CD4-positive, alpha-beta memory T cell (primary cell): ENCODE measurements around the gene FARP2. TPM values are rescaled to one million over a fixed set of nuclear protein-coding genes. Genes with fewer than 3 reads are reported as not detected.
"Not testable (repeated sequence)": the region's sequence is repeated elsewhere in the genome, so short reads cannot be mapped to it uniquely, and the experiment has no call there.

Experiments used
- CTCF ChIA-PET: fragments of 350-600 bp; sonication (Branson Sonifier 250); formaldehyde crosslinking; loops from one replicate; lab custom pipeline; 2021; ENCODE audit warnings: inconsistent platforms; ENCODE audit not compliant: partially characterized antibody; lab: Charles Lee
- POLR2A ChIA-PET: fragments of 350-600 bp; sonication (Branson Sonifier 250); formaldehyde crosslinking; loops from one replicate; lab custom pipeline; 2021; ENCODE audit not compliant: partially characterized antibody; lab: Charles Lee
- DNase-seq, 5 donors: peaks; one replicate each; pipeline versions ENCODE4 v3.0.0 to v3.0.0-alpha.2; 2020 to 2022; ENCODE audit warnings: mixed read lengths in 1 of 5
- H3K27ac ChIP-seq: one replicate; pipeline ENCODE4 v1.7.0; 2013; ENCODE audit warnings: low read depth, low read length
- H3K27me3 ChIP-seq: 2 replicates; pipeline ENCODE4 v1.7.0; 2013; ENCODE audit warnings: mild to moderate bottlenecking, low read length, moderate library complexity; ENCODE audit not compliant: insufficient read depth
- H3K36me3 ChIP-seq: 2 replicates; pipeline ENCODE4 v1.7.0; 2013; ENCODE audit warnings: mild to moderate bottlenecking, low read length, moderate library complexity; ENCODE audit not compliant: insufficient read depth
- H3K4me1 ChIP-seq: 2 replicates; pipeline ENCODE4 v1.7.0; 2013; ENCODE audit warnings: mild to moderate bottlenecking, low read length, moderate library complexity; ENCODE audit not compliant: insufficient read depth
- H3K4me3 ChIP-seq, 2 donors: one replicate each; pipeline ENCODE4 v1.7.0; 2013; ENCODE audit warnings: low read length in 2 of 2, mild to moderate bottlenecking in 1 of 2
- H3K9me3 ChIP-seq, 2 donors: one replicate each; pipeline ENCODE4 v1.7.0; 2013; ENCODE audit warnings: low read length in 2 of 2, control low read depth in 1 of 2; ENCODE audit not compliant: control insufficient read depth in 1 of 2
- H3K27ac Mint-ChIP-seq, 7 donors: one replicate each; pipeline ENCODE4 v1.8.0; 2020 to 2021; ENCODE audit warnings: mixed read lengths in 7 of 7, mild to moderate bottlenecking in 6 of 7, inconsistent platforms in 3 of 7, moderate library complexity in 3 of 7
- H3K27me3 Mint-ChIP-seq, 2 donors: one replicate each; pipeline ENCODE4 v1.8.0; 2020 to 2021; ENCODE audit warnings: mixed read lengths in 2 of 2
- H3K36me3 Mint-ChIP-seq, 2 donors: one replicate each; pipeline ENCODE4 v1.8.0; 2020 to 2021; ENCODE audit warnings: mixed read lengths in 2 of 2, inconsistent platforms in 1 of 2, mild to moderate bottlenecking in 1 of 2
- H3K4me1 Mint-ChIP-seq, 4 donors: one replicate each; pipeline ENCODE4 v1.8.0; 2020 to 2021; ENCODE audit warnings: mixed read lengths in 4 of 4, mild to moderate bottlenecking in 1 of 4
- H3K4me3 Mint-ChIP-seq, 8 donors: one replicate each; pipeline ENCODE4 v1.8.0; 2020 to 2021; ENCODE audit warnings: mixed read lengths in 8 of 8, mild to moderate bottlenecking in 7 of 8, moderate library complexity in 6 of 8, inconsistent platforms in 3 of 8
- H3K9me3 Mint-ChIP-seq, 8 donors: one replicate each; pipeline ENCODE4 v1.8.0; 2020 to 2021; ENCODE audit warnings: mixed read lengths in 8 of 8, mild to moderate bottlenecking in 5 of 8, inconsistent platforms in 3 of 8, moderate library complexity in 1 of 8
- intact Hi-C: fragments of 100-400 bp; cut with micrococcal nuclease; formaldehyde crosslinking; loops from one replicate; pipeline ENCODE4 v1.15.1; 2023
- polyA plus RNA-seq, 2 donors: library from polyadenylated mRNA; unstranded; fragments of 300-500 nt; fragmentation: Illumina TruSeq; gene quantifications; one replicate each; pipeline ENCODE4 v1.2.3, GENCODE V29; 2021
- total RNA-seq, 2 experiments: library from RNA; stranded (reverse); gene quantifications; one replicate each; pipeline ENCODE4 v1.2.3, GENCODE V29; 2021

The FARP2 gene
- total and polyA plus RNA-seq, 4 experiments from 2014 or later: 3.9 to 21.8 (median 11.4) TPM

GRCh38 chr2:241363426-241363825 is 7.3 kb downstream of the FARP2 start:
- CTCF ChIA-PET: no interaction called here
- POLR2A ChIA-PET: no interaction called here
- Histone ChIP-seq H3K36me3 (no peaks in the 10 kb centered on the region), H3K9me3 (no peaks in the 10 kb centered on the region), H3K4me1 (no peaks in the 10 kb centered on the region), H3K27me3 (no peaks in the 10 kb centered on the region), H3K27ac (no peak overlapping the region), H3K4me3 (no peak overlapping the region)
- Mint-ChIP-seq H3K27me3 (no peaks in the 10 kb centered on the region), H3K4me1 (peaks cover under 1 to 14% (median 5%) of the 10 kb centered on the region in 4 donors), H3K27ac (peak overlapping the region in 1 of 7 donors; percentile 26), H3K4me3 (no peak overlapping the region), H3K9me3 (no peaks in the 10 kb centered on the region), H3K36me3 (no peaks in the 10 kb centered on the region)
- no peak for DNase-seq
- intact Hi-C loops: no loop called here

GRCh38 chr2:241364781-241365180 is 8.7 kb downstream of the FARP2 start:
- Mint-ChIP-seq H3K27ac (peak overlapping the region in 1 of 7 donors; percentile 60), H3K9me3 (no peaks in the 10 kb centered on the region), H3K27me3 (no peaks in the 10 kb centered on the region), H3K4me3 (no peak overlapping the region), H3K4me1 (peaks cover 0 to 4% (median 1%) of the 10 kb centered on the region in 4 donors), H3K36me3 (no peaks in the 10 kb centered on the region)
- no peak overlapping the region for H3K4me3 ChIP-seq
- CTCF ChIA-PET: no interaction called here
- intact Hi-C loops: no loop called here
- no peak overlapping the region for H3K27ac ChIP-seq
- H3K4me1 ChIP-seq: no peaks in the 10 kb centered on the region
- H3K27me3 ChIP-seq: no peaks in the 10 kb centered on the region
- H3K36me3 ChIP-seq: no peaks in the 10 kb centered on the region
- POLR2A ChIA-PET: no interaction called here
- DNase-seq: no peak
- H3K9me3 ChIP-seq: no peaks in the 10 kb centered on the region

GRCh38 chr2:241366678-241367077 is 10.6 kb downstream of the FARP2 start:
- Histone ChIP-seq H3K4me3 (no peak overlapping the region), H3K9me3 (no peaks in the 10 kb centered on the region), H3K27me3 (no peaks in the 10 kb centered on the region), H3K27ac (no peak overlapping the region), H3K4me1 (no peaks in the 10 kb centered on the region), H3K36me3 (no peaks in the 10 kb centered on the region)
- Mint-ChIP-seq H3K4me3 (no peak overlapping the region), H3K4me1 (peaks cover 0 to 2% (median 0%) of the 10 kb centered on the region in 4 donors), H3K36me3 (no peaks in the 10 kb centered on the region), H3K27me3 (no peaks in the 10 kb centered on the region), H3K27ac (no peak overlapping the region), H3K9me3 (no peaks in the 10 kb centered on the region)
- ChIA-PET POLR2A (no interaction called here), CTCF (no interaction called here)
- intact Hi-C loops: no loop called here
- DNase-seq: no peak

- Mint-ChIP-seq H3K4me3 (no peak overlapping the region), H3K4me1 (no peaks in the 10 kb centered on the region), H3K27me3 (no peaks in the 10 kb centered on the region), H3K9me3 (no peaks in the 10 kb centered on the region), H3K36me3 (no peaks in the 10 kb centered on the region), H3K27ac (no peak overlapping the region)
- ChIA-PET CTCF (no interaction called here), POLR2A (no interaction called here)
- Histone ChIP-seq H3K27me3 (no peaks in the 10 kb centered on the region), H3K27ac (no peak overlapping the region), H3K9me3 (no peaks in the 10 kb centered on the region), H3K4me3 (no peak overlapping the region), H3K4me1 (no peaks in the 10 kb centered on the region), H3K36me3 (no peaks in the 10 kb centered on the region)
- DNase-seq: no peak
- intact Hi-C loops: no loop called here
Measured at GRCh38 chr2:241368643-241369042, 12.6 kb downstream of the FARP2 start.

GRCh38 chr2:241372361-241372992 is 16.4 kb downstream of the FARP2 start:
- H3K27ac Mint-ChIP-seq: no peak overlapping the region
- Histone ChIP-seq H3K4me1 (no peaks in the 10 kb centered on the region), H3K27ac (no peak overlapping the region), H3K27me3 (no peaks in the 10 kb centered on the region), H3K9me3 (no peaks in the 10 kb centered on the region), H3K36me3 (no peaks in the 10 kb centered on the region), H3K4me3 (no peak overlapping the region)
- no peak overlapping the region for H3K4me3 Mint-ChIP-seq
- ChIA-PET CTCF (interaction anchor here (0.9 kb wide), 1 partner anchor 61 kb away, joined by 3 read pairs; no protein-coding TSS in a partner anchor), POLR2A (no interaction called here)
- intact Hi-C loops: no loop called here
- peaks cover 0 to 1% (median 0%) of the 10 kb centered on the region in 4 donors for H3K4me1 Mint-ChIP-seq
- DNase-seq: no peak
- no peaks in the 10 kb centered on the region for H3K9me3 Mint-ChIP-seq
- H3K36me3 Mint-ChIP-seq: peaks cover 7 to 9% of the 10 kb centered on the region in 2 donors
- no peaks in the 10 kb centered on the region for H3K27me3 Mint-ChIP-seq

GRCh38 chr2:241373446-241373845 is 17.4 kb downstream of the FARP2 start:
- no peaks in the 10 kb centered on the region for H3K36me3 ChIP-seq
- H3K27me3 ChIP-seq: no peaks in the 10 kb centered on the region
- ChIA-PET CTCF (interaction anchor here (0.6 kb wide), 1 partner anchor 18 kb away, joined by 3 read pairs; no protein-coding TSS in a partner anchor), POLR2A (no interaction called here)
- H3K27ac Mint-ChIP-seq: no peak overlapping the region
- H3K27ac ChIP-seq: no peak overlapping the region
- no peaks in the 10 kb centered on the region for H3K9me3 ChIP-seq
- no peak overlapping the region for H3K4me3 ChIP-seq
- H3K9me3 Mint-ChIP-seq: no peaks in the 10 kb centered on the region
- peaks cover 7 to 9% of the 10 kb centered on the region in 2 donors for H3K36me3 Mint-ChIP-seq
- no peak overlapping the region for H3K4me3 Mint-ChIP-seq
- H3K4me1 Mint-ChIP-seq: peaks cover 0 to 1% (median 0%) of the 10 kb centered on the region in 4 donors
- intact Hi-C loops: no loop called here
- DNase-seq: no peak
- no peaks in the 10 kb centered on the region for H3K4me1 ChIP-seq
- no peaks in the 10 kb centered on the region for H3K27me3 Mint-ChIP-seq

GRCh38 chr2:241373906-241374305 is 17.8 kb downstream of the FARP2 start:
- intact Hi-C loops, POLR2A ChIA-PET, H3K9me3 ChIP-seq, H3K9me3 Mint-ChIP-seq, H3K36me3 Mint-ChIP-seq, H3K4me3 Mint-ChIP-seq, H3K4me1 ChIP-seq, H3K27ac Mint-ChIP-seq, DNase-seq, H3K27me3 ChIP-seq, H3K4me1 Mint-ChIP-seq, CTCF ChIA-PET, H3K27ac ChIP-seq, H3K27me3 Mint-ChIP-seq, H3K36me3 ChIP-seq, H3K4me3 ChIP-seq: not testable (repeated sequence)
